Measurements from ENCODE around the gene KREMEN2.
A peak's percentile ranks its signal among the peaks of the same experiment; 100 is the strongest.

DNA sequence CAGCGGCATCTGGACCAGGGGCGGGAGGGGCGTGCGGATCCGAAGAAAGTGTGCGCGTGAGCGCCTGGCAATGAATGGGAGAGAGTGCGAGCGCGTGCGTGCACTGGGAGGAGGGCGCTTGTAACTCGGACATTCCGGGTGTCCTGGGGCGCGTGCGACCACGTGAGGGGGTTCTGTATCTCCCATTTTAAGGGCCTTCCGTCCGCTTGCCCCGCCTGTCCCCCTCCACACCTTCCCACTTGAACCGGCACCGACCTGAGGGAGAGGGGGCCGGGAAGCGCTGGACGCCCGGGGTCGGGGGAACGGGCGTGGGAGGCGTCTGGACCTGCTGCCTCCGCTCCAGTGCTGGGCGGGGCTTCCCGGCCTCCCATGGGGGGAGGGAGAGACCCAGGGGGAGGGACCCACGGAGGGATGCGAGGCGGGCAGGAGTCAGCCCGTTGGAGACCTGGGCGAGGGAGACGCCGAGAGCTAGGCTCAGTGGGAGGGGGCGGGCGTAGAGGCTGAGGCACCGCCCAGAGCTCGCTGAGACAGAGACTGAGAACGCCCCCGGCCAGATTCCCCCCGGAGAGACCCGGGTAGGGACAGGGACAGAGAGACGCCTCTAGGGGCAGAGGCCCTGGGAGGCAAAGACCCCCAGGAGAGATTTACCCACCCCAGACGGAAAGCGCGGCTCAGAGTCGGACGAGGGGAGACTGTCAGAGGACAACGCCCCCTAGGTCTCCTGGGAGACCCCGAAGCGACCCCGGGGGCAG, at the start of gene KREMEN2:
- TF ChIP-seq, protein P1, sequence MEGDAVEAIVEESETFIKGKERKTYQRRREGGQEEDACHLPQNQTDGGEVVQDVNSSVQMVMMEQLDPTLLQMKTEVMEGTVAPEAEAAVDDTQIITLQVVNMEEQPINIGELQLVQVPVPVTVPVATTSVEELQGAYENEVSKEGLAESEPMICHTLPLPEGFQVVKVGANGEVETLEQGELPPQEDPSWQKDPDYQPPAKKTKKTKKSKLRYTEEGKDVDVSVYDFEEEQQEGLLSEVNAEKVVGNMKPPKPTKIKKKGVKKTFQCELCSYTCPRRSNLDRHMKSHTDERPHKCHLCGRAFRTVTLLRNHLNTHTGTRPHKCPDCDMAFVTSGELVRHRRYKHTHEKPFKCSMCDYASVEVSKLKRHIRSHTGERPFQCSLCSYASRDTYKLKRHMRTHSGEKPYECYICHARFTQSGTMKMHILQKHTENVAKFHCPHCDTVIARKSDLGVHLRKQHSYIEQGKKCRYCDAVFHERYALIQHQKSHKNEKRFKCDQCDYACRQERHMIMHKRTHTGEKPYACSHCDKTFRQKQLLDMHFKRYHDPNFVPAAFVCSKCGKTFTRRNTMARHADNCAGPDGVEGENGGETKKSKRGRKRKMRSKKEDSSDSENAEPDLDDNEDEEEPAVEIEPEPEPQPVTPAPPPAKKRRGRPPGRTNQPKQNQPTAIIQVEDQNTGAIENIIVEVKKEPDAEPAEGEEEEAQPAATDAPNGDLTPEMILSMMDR (IDR thresholded peaks at IDR 0.05; ENCODE audit: insufficient read depth, low read depth, low read length) = no peak
- peak; percentile 82 for TF ChIP-seq EZH2 (IDR thresholded peaks at IDR 0.05; ENCODE audit: insufficient read depth, low read length)
